GM12875 (cell line): ENCODE data around the gene CRIP1.

ENCODE experiments used
- H3K4me3 ChIP-seq: one replicate; pipeline ENCODE4 v1.5.1; 2011; ENCODE audit warnings: low read depth, low read length, control low read depth
- CTCF ChIP-seq: IDR thresholded peaks from 2 replicates; pipeline ENCODE4 v1.5.1; 2011; ENCODE audit warnings: low read depth, mild to moderate bottlenecking, control low read depth, inconsistent platforms, low read length, moderate library complexity, borderline replicate concordance; ENCODE audit not compliant: insufficient read depth

Gene CRIP1

GRCh38 chr14:105486974-105487448, 325 bp downstream of the CRIP1 start:
- TF ChIP-seq CTCF: no peak
- H3K4me3 ChIP-seq: peak overlapping the region; percentile 49

GRCh38 chr14:105487449-105487985, 831 bp downstream of the CRIP1 start:
- no peak for TF ChIP-seq CTCF
- peak overlapping the region; percentile 49 for H3K4me3 ChIP-seq

DNA sequence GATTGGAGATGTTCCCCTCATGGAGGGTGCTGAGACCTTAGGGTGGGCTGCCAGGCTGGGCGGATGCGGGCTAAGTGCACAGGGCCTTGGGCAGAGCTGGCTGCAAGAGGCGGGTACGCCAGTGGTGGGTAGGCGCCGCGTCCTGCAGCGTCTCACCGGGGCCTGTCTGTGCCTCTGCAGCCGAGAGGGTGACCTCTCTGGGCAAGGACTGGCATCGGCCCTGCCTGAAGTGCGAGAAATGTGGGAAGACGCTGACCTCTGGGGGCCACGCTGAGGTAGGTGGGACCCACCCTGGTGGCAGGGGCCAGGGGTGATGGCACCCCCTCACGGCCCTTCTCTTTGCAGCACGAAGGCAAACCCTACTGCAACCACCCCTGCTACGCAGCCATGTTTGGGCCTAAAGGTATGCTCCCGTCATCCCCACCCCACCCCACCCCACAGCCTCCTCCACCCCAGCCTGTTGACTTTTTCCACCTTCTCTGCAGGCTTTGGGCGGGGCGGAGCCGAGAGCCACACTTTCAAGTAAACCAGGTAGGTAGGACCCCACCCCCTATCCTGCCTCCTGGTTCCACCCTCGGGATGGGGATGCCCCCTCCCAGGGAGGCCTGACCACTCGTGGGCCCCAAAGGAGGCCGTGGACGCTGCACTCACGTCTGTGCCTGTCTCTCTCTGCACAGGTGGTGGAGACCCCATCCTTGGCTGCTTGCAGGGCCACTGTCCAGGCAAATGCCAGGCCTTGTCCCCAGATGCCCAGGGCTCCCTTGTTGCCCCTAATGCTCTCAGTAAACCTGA, 1.5 kb downstream of the CRIP1 start:
- TF ChIP-seq CTCF: no peak
- H3K4me3 ChIP-seq: peak overlapping the region; percentile 49

DNA sequence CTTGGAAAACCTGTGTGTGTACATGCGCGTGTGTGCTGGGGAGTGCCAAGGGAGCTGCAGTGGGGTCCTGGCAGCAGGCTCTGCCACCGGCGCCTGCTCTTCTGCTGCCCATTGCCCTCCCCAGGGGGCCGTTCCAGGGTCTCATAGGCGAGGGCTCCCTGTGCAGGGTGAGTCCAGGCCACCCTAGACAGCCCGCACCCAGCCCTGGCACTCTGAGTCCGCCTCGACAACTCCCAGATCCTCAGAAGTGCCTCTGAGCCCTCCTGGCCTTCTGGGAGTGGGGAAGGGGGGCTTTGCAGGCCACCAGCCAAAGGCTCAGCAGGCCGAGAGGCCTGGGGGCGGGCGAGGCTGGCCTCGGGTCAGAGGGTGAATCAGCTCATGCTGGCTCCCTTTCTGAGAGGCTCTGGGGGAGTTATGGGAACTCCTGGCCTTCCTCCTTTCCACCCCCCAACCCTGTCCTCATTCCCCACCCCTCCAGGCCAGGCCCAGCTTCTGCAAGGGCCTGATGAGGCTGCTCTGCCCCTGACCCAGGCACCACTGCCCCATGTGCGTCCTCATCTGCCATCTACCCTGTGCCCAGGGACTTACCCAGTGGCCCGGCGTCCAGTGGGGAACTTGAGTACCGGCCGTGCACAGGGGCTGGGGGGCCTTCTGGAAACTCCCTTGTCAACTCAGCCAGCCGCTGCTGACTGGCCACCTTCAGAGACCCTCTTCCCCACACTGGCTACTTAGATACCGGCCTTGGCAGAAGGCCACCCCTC, 2.3 kb downstream of the CRIP1 start:
- TF ChIP-seq CTCF: no peak
- no peak overlapping the region for H3K4me3 ChIP-seq

- peak overlapping the region; percentile 78 for H3K4me3 ChIP-seq
- peak; percentile 66 for TF ChIP-seq CTCF
Observed at GRCh38 chr14:105489542-105490266, 3.0 kb downstream of the CRIP1 start.

DNA sequence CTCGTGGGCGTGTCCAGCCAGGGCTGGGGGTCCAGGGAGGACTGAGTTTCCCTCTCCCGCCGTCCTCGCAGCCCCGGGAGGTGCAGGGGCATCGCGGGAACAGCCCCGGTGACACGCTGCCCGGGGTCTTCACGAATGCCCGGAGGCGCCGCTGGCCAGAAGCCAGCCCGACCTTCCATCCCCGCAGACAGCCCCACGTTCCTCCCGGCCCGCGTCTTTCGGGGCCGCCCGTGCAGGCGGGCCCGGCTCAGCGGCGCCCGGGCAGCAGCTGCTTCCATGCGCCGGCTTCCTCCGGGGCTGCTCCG, 3.5 kb downstream of the CRIP1 start:
- no peak for TF ChIP-seq CTCF
- peak overlapping the region; percentile 78 for H3K4me3 ChIP-seq
